ENCODE results near the gene ARHGAP40.

ARHGAP40 gene

GRCh38 chr20:38628580-38629470 is 27.2 kb downstream of the ARHGAP40 start:
- H3K27me3 ChIP-seq, result no peaks in the 10 kb centered on the region
- H3K4me1 ChIP-seq, result peaks cover 2% of the 10 kb centered on the region
- no peak overlapping the region for H3K4me2 ChIP-seq
- TF ChIP-seq Cebpa-rat (IDR thresholded peaks at IDR 0.05), result no peak
- no peaks in the 10 kb centered on the region for H4K20me1 ChIP-seq
- H3K9me3 ChIP-seq, result no peaks in the 10 kb centered on the region
- no peak overlapping the region for H3K27ac ChIP-seq
- H3K9ac ChIP-seq, result no peak overlapping the region
- H3K4me3 ChIP-seq, result no peak overlapping the region
- no peaks in the 10 kb centered on the region for H3K36me3 ChIP-seq

- no peak overlapping the region for H3K4me2 ChIP-seq
- H3K9ac ChIP-seq, result no peak overlapping the region
- no peak overlapping the region for H3K27ac ChIP-seq
- H4K20me1 ChIP-seq, result no peaks in the 10 kb centered on the region
- TF ChIP-seq Cebpa-rat (IDR thresholded peaks at IDR 0.05), result no peak
- H3K4me1 ChIP-seq, result peaks cover 11% of the 10 kb centered on the region
- H3K9me3 ChIP-seq, result no peaks in the 10 kb centered on the region
- no peaks in the 10 kb centered on the region for H3K27me3 ChIP-seq
- no peaks in the 10 kb centered on the region for H3K36me3 ChIP-seq
- H3K4me3 ChIP-seq, result no peak overlapping the region
Observed at GRCh38 chr20:38629979-38630378, 28.4 kb downstream of the ARHGAP40 start.

GRCh38 chr20:38630727-38631126 is 29.1 kb downstream of the ARHGAP40 start:
- Histone ChIP-seq H3K4me3 (no peak overlapping the region), H3K4me1 (peaks cover 11% of the 10 kb centered on the region), H4K20me1 (no peaks in the 10 kb centered on the region), H3K9me3 (no peaks in the 10 kb centered on the region), H3K9ac (no peak overlapping the region), H3K36me3 (no peaks in the 10 kb centered on the region), H3K27me3 (no peaks in the 10 kb centered on the region), H3K27ac (no peak overlapping the region), H3K4me2 (no peak overlapping the region)
- TF ChIP-seq Cebpa-rat (IDR thresholded peaks at IDR 0.05), result no peak

GRCh38 chr20:38631155-38632022 is 29.8 kb downstream of the ARHGAP40 start:
- Histone ChIP-seq H3K9ac (no peak overlapping the region), H3K4me1 (peaks cover 11% of the 10 kb centered on the region), H3K27me3 (no peaks in the 10 kb centered on the region), H3K4me2 (no peak overlapping the region), H4K20me1 (no peaks in the 10 kb centered on the region), H3K4me3 (no peak overlapping the region), H3K27ac (no peak overlapping the region), H3K36me3 (no peaks in the 10 kb centered on the region), H3K9me3 (no peaks in the 10 kb centered on the region)
- TF ChIP-seq Cebpa-rat (IDR thresholded peaks at IDR 0.05), result no peak

GRCh38 chr20:38633577-38634093 is 32.0 kb downstream of the ARHGAP40 start:
- Histone ChIP-seq H3K36me3 (no peaks in the 10 kb centered on the region), H3K27ac (no peak overlapping the region), H3K9ac (no peak overlapping the region), H4K20me1 (no peaks in the 10 kb centered on the region), H3K4me3 (no peak overlapping the region), H3K4me1 (peaks cover 11% of the 10 kb centered on the region), H3K4me2 (peak overlapping the region; percentile 39; the same call in 1 of the 2 replicates), H3K27me3 (no peaks in the 10 kb centered on the region), H3K9me3 (no peaks in the 10 kb centered on the region)
- no peak for TF ChIP-seq Cebpa-rat (IDR thresholded peaks at IDR 0.05)

- Histone ChIP-seq H3K4me2 (no peak overlapping the region), H3K4me1 (peaks cover 11% of the 10 kb centered on the region), H4K20me1 (no peaks in the 10 kb centered on the region), H3K9ac (no peak overlapping the region), H3K36me3 (no peaks in the 10 kb centered on the region), H3K9me3 (no peaks in the 10 kb centered on the region), H3K4me3 (no peak overlapping the region), H3K27me3 (no peaks in the 10 kb centered on the region), H3K27ac (no peak overlapping the region)
- TF ChIP-seq Cebpa-rat (IDR thresholded peaks at IDR 0.05), result no peak
Observed at GRCh38 chr20:38635721-38636288, 34.2 kb downstream of the ARHGAP40 start.

GRCh38 chr20:38640521-38640920 is 38.9 kb downstream of the ARHGAP40 start:
- no peak overlapping the region for H3K4me3 ChIP-seq
- no peaks in the 10 kb centered on the region for H3K36me3 ChIP-seq
- no peak overlapping the region for H3K4me2 ChIP-seq
- TF ChIP-seq Cebpa-rat (IDR thresholded peaks at IDR 0.05), result no peak
- no peak overlapping the region for H3K27ac ChIP-seq
- no peaks in the 10 kb centered on the region for H3K9me3 ChIP-seq
- no peak overlapping the region for H3K9ac ChIP-seq
- no peaks in the 10 kb centered on the region for H3K4me1 ChIP-seq
- H3K27me3 ChIP-seq, result peaks cover 3% of the 10 kb centered on the region; the same call in 1 of the 2 replicates
- H4K20me1 ChIP-seq, result no peaks in the 10 kb centered on the region

GRCh38 chr20:38642498-38642897 is 40.9 kb downstream of the ARHGAP40 start:
- Histone ChIP-seq H3K36me3 (no peaks in the 10 kb centered on the region), H3K27ac (no peak overlapping the region), H3K9ac (no peak overlapping the region), H3K9me3 (no peaks in the 10 kb centered on the region), H4K20me1 (no peaks in the 10 kb centered on the region), H3K4me1 (peaks cover 7% of the 10 kb centered on the region; the same call in 1 of the 2 replicates), H3K4me3 (no peak overlapping the region), H3K4me2 (no peak overlapping the region), H3K27me3 (peaks cover 3% of the 10 kb centered on the region; the same call in 1 of the 2 replicates)
- no peak for TF ChIP-seq Cebpa-rat (IDR thresholded peaks at IDR 0.05)

GRCh38 chr20:38644588-38645260 is 43.1 kb downstream of the ARHGAP40 start:
- Histone ChIP-seq H3K4me3 (no peak overlapping the region), H3K4me2 (no peak overlapping the region), H3K27ac (no peak overlapping the region), H3K9ac (no peak overlapping the region), H4K20me1 (no peaks in the 10 kb centered on the region), H3K4me1 (peaks cover 7% of the 10 kb centered on the region; the same call in 1 of the 2 replicates), H3K36me3 (no peaks in the 10 kb centered on the region), H3K27me3 (peaks cover 3% of the 10 kb centered on the region; the same call in 1 of the 2 replicates), H3K9me3 (no peaks in the 10 kb centered on the region)
- TF ChIP-seq Cebpa-rat (IDR thresholded peaks at IDR 0.05), result no peak

Measured in BLaER1 (cell line).